DND-41 (cell line): ENCODE measurements around the gene RAB6B.

Experiments
- CTCF ChIP-seq: IDR thresholded peaks from 2 replicates; pipeline ENCODE4 v1.5.1; 2012; ENCODE audit warnings: borderline replicate concordance, low read length, moderate library complexity, mild to moderate bottlenecking; ENCODE audit not compliant: poor library complexity, severe bottlenecking; ENCODE audit errors: extremely low read depth
- EZH2 ChIP-seq: IDR thresholded peaks from 3 replicates; pipeline ENCODE4 v1.6.1; 2012; ENCODE audit warnings: borderline replicate concordance, low read depth, mild to moderate bottlenecking, moderate library complexity, low read length, inconsistent platforms; ENCODE audit not compliant: severe bottlenecking

- TF ChIP-seq CTCF (no peak), EZH2 (no peak)
These were observed 9.7 kb upstream of the RAB6B start for GRCh38 chr3:133905376-133905775.
